ENCODE data around the gene SPATA6.

DNA sequence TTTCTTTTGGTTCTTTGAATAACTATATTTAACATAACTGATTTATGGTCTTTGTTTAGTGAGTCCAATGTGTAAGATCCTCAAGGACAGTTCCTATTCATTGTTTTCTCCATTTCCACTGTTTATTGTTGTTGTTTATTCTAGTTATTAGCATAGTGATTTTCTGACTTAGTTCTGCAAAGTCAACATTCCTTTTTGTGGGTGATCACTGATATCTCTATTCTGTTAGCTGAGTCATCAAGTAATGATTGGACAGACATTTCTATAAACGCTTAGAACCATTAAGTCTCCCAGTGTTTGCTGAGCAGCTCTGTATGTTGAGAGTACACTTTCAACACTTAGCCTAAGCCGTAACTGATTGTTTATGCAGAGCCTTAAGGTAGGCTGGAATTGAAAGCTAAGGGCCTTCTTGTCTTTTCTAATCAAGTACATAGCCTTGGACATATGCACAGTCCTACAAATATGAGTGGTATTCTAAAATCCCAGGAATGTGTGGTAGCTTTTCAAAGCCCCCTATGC lies 162.4 kb downstream of the SPATA6 start:
- TF ChIP-seq EZH2 (IDR thresholded peaks at IDR 0.05; ENCODE audit: borderline replicate concordance) (no peak), CTCF (IDR thresholded peaks at IDR 0.05; ENCODE audit: poor library complexity) (no peak)
